WTC11 (cell line): Measurements from ENCODE around the gene MAPK9. TPM values are rescaled to one million over a fixed set of nuclear protein-coding genes. Genes with fewer than 3 reads are reported as not detected.

Experiments used
- ATAC-seq: fragments of 200-7000 bp; cut with Tn5 transposase; 2 replicates; pipeline ENCODE4 v1.10.0; 2021; ENCODE audit warnings: mild to moderate bottlenecking, moderate library complexity
- CTCF ChIA-PET: fragments of 300-600 bp; sonication (Branson Sonifier 250); formaldehyde crosslinking; loops from one replicate; lab custom pipeline; 2021; ENCODE audit warnings: antibody characterized with exemption; lab: Charles Lee
- POLR2A ChIA-PET: fragments of 350-600 bp; sonication (Branson Sonifier 250); formaldehyde crosslinking; loops from one replicate; lab custom pipeline; 2021; ENCODE audit warnings: antibody characterized with exemption; lab: Charles Lee
- DNase-seq: peaks from one replicate; pipeline ENCODE4 v3.0.0; 2021; ENCODE audit warnings: low spot score
- H3K27ac Mint-ChIP-seq: 2 replicates; pipeline ENCODE4 v1.8.0; 2021; ENCODE audit warnings: mixed read lengths
- H3K27me3 Mint-ChIP-seq: 2 replicates; pipeline ENCODE4 v1.8.0; 2021; ENCODE audit warnings: low read depth, mild to moderate bottlenecking, moderate library complexity, mixed read lengths
- H3K36me3 Mint-ChIP-seq: 2 replicates; pipeline ENCODE4 v1.8.0; 2021; ENCODE audit warnings: mixed read lengths
- H3K4me1 Mint-ChIP-seq: 2 replicates; pipeline ENCODE4 v1.8.0; 2022; ENCODE audit warnings: mixed read lengths
- H3K4me3 Mint-ChIP-seq: 2 replicates; pipeline ENCODE4 v1.8.0; 2021; ENCODE audit warnings: mild to moderate bottlenecking, moderate library complexity, mixed read lengths
- H3K9me3 Mint-ChIP-seq: 2 replicates; pipeline ENCODE4 v1.8.0; 2021; ENCODE audit warnings: mixed read lengths
- CTCF ChIP-seq: fragments of 200-600 bp; IDR thresholded peaks from 2 replicates; pipeline ENCODE4 v1.8.0; 2022; ENCODE audit warnings: antibody characterized with exemption
- E2F4 ChIP-seq: sonication (generic); formaldehyde crosslinking; IDR thresholded peaks from 2 replicates; pipeline ENCODE4 v1.8.1; 2022; ENCODE audit warnings: low read depth, mild to moderate bottlenecking, moderate library complexity, missing genetic modification reagents, borderline replicate concordance
- ELF4 ChIP-seq: sonication (generic); formaldehyde crosslinking; IDR thresholded peaks from 2 replicates; pipeline ENCODE4 v1.8.1; 2022; ENCODE audit warnings: low read depth, mild to moderate bottlenecking, moderate library complexity, missing genetic modification reagents
- ESRRA ChIP-seq: sonication (generic); formaldehyde crosslinking; IDR thresholded peaks from 2 replicates; pipeline ENCODE4 v1.8.1; 2022; ENCODE audit warnings: mild to moderate bottlenecking, missing genetic modification reagents, borderline replicate concordance
- GRHL2 ChIP-seq: fragments of 250-450 bp; sonication (Bioruptor Pico); IDR thresholded peaks from 2 replicates; pipeline ENCODE4 v1.8.0; 2022; ENCODE audit warnings: mild to moderate bottlenecking, moderate library complexity; ENCODE audit not compliant: insufficient replicate concordance, severe bottlenecking
- HMGXB4 ChIP-seq: sonication (generic); formaldehyde crosslinking; IDR thresholded peaks from 2 replicates; pipeline ENCODE4 v1.8.1; 2023; ENCODE audit warnings: mild to moderate bottlenecking, moderate library complexity, missing genetic modification reagents
- IRF2 ChIP-seq: sonication (generic); formaldehyde crosslinking; IDR thresholded peaks from 2 replicates; pipeline ENCODE4 v1.8.0; 2022; ENCODE audit warnings: low read depth, missing genetic modification reagents, borderline replicate concordance
- NFE2L1 ChIP-seq: sonication (generic); formaldehyde crosslinking; IDR thresholded peaks from 2 replicates; pipeline ENCODE4 v1.8.1; 2023; ENCODE audit warnings: missing genetic modification reagents
- NFYB ChIP-seq: sonication (generic); formaldehyde crosslinking; conservative IDR thresholded peaks from 2 replicates; pipeline ENCODE4 v1.8.0; 2022; ENCODE audit warnings: low read depth, missing genetic modification reagents
- NR1H2 ChIP-seq: sonication (generic); formaldehyde crosslinking; IDR thresholded peaks from 2 replicates; pipeline ENCODE4 v1.9.0; 2021; ENCODE audit warnings: mild to moderate bottlenecking, moderate library complexity, missing genetic modification reagents
- NR3C1 ChIP-seq: sonication (generic); formaldehyde crosslinking; conservative IDR thresholded peaks from 2 replicates; pipeline ENCODE4 v1.8.1; 2023; ENCODE audit warnings: low read depth, mild to moderate bottlenecking, missing genetic modification reagents
- OVOL2 ChIP-seq: fragments of 250-450 bp; sonication (Bioruptor Pico); IDR thresholded peaks from 2 replicates; pipeline ENCODE4 v1.9.0; 2021; ENCODE audit warnings: mild to moderate bottlenecking, borderline replicate concordance
- PRRX2 ChIP-seq: fragments of 250-450 bp; sonication (Bioruptor Pico); IDR thresholded peaks from 2 replicates; pipeline ENCODE4 v1.8.0; 2021; ENCODE audit warnings: mild to moderate bottlenecking
- RELA ChIP-seq: sonication (generic); formaldehyde crosslinking; IDR thresholded peaks from 2 replicates; pipeline ENCODE4 v1.8.1; 2022; ENCODE audit warnings: missing genetic modification reagents, mild to moderate bottlenecking, borderline replicate concordance
- RORB ChIP-seq: fragments of 250-450 bp; sonication (Bioruptor Pico); IDR thresholded peaks from 2 replicates; pipeline ENCODE4 v1.9.0; 2021; ENCODE audit warnings: mild to moderate bottlenecking
- TCF7 ChIP-seq: sonication (generic); formaldehyde crosslinking; IDR thresholded peaks from 2 replicates; pipeline ENCODE4 v1.8.0; 2022; ENCODE audit warnings: mild to moderate bottlenecking, low read depth, missing genetic modification reagents, moderate library complexity
- ZBTB21 ChIP-seq: sonication (generic); formaldehyde crosslinking; IDR thresholded peaks from 2 replicates; pipeline ENCODE4 v1.8.1; 2023; ENCODE audit warnings: mild to moderate bottlenecking, missing genetic modification reagents, borderline replicate concordance
- ZNF219 ChIP-seq: sonication (generic); formaldehyde crosslinking; IDR thresholded peaks from 2 replicates; pipeline ENCODE4 v1.8.0; 2023; ENCODE audit warnings: missing genetic modification reagents, mild to moderate bottlenecking, borderline replicate concordance
- total RNA-seq: library from RNA; stranded (reverse); gene quantifications from 3 replicates; pipeline ENCODE4 v1.2.3, GENCODE V29; 2021
- TF ChIP-seq, protein P1 (sequence below): sonication (generic); formaldehyde crosslinking; IDR thresholded peaks from 2 replicates; pipeline ENCODE4 v1.8.1; 2023; ENCODE audit warnings: mild to moderate bottlenecking, missing genetic modification reagents, moderate library complexity
- TF ChIP-seq, protein P2 (sequence below): sonication (generic); formaldehyde crosslinking; IDR thresholded peaks from 2 replicates; pipeline ENCODE4 v1.8.1; 2022; ENCODE audit warnings: mild to moderate bottlenecking, moderate library complexity, missing genetic modification reagents
- TF ChIP-seq, protein P3 (sequence below): sonication (generic); formaldehyde crosslinking; IDR thresholded peaks from 2 replicates; pipeline ENCODE4 v1.8.1; 2023; ENCODE audit warnings: mild to moderate bottlenecking, missing genetic modification reagents, moderate library complexity
- TF ChIP-seq, protein P4 (sequence below): fragments of 250-450 bp; sonication (Bioruptor Pico); conservative IDR thresholded peaks from 2 replicates; pipeline ENCODE4 v1.9.0; 2021; ENCODE audit warnings: mild to moderate bottlenecking

Gene MAPK9
- total RNA-seq, 1 experiment from 2014 or later, result 42.9 TPM

DNA sequence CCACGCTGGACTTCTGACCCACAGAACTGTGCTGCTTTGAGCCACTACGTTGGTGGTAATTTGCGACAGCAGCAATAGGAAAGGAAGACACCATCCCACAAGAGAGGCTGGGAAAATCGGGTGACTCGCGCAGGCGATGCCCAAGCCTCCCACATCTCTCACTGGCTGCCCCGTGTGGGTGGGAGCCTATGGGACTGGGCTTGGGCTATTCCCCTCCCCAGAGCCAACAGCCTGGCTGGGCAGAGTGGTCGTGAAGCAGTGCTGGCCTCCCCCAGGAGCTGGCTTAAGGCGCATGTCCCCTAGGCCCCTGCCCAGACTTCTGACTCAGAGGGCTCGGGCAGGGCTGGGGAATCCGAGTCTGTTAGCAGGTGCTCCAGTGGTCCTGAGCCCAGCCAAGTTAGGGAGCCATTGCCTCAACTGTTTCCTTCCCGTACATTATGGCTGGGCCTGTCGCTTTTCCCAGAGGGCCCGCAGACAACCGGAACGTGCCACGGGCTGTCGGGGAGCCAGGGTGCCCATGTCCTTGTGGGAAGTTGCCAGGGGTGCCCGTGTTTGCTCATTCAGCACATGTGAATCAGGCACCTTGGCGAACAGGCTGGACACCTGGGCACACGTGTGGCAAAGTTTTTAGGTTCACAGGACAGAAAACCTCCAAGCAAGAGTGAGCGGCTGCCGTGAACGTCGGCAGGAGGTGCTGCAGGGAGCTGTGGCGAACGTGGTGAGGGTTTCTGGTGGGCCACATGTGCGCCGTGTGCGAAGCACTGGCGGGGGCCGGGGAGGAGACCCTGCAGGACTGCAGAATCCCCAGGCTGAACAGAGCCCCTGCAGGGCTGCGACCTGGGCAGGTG, 75.9 kb downstream of the MAPK9 start:
- peaks cover 32% of the 10 kb centered on the region for H3K9me3 Mint-ChIP-seq
- ATAC-seq (no peak), DNase-seq (no peak)
- TF ChIP-seq E2F4 (CRISPR knock-in tag) (no peak), RORB (no peak), NFYB (CRISPR knock-in tag) (no peak)
- TF ChIP-seq, protein P1, sequence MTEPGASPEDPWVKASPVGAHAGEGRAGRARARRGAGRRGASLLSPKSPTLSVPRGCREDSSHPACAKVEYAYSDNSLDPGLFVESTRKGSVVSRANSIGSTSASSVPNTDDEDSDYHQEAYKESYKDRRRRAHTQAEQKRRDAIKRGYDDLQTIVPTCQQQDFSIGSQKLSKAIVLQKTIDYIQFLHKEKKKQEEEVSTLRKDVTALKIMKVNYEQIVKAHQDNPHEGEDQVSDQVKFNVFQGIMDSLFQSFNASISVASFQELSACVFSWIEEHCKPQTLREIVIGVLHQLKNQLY (CRISPR knock-in tag), result no peak
- TF ChIP-seq, protein P2, sequence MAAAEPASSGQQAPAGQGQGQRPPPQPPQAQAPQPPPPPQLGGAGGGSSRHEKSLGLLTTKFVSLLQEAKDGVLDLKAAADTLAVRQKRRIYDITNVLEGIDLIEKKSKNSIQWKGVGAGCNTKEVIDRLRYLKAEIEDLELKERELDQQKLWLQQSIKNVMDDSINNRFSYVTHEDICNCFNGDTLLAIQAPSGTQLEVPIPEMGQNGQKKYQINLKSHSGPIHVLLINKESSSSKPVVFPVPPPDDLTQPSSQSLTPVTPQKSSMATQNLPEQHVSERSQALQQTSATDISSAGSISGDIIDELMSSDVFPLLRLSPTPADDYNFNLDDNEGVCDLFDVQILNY (CRISPR knock-in tag), result no peak
- TF ChIP-seq, protein P3, sequence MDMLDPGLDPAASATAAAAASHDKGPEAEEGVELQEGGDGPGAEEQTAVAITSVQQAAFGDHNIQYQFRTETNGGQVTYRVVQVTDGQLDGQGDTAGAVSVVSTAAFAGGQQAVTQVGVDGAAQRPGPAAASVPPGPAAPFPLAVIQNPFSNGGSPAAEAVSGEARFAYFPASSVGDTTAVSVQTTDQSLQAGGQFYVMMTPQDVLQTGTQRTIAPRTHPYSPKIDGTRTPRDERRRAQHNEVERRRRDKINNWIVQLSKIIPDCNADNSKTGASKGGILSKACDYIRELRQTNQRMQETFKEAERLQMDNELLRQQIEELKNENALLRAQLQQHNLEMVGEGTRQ, result no peak
- ChIA-PET POLR2A (no interaction called here), CTCF (no interaction called here)
- no peak overlapping the region for H3K27ac Mint-ChIP-seq
- no peak overlapping the region for H3K4me3 Mint-ChIP-seq
- peaks cover 7% of the 10 kb centered on the region; the same call in 1 of the 2 replicates for H3K27me3 Mint-ChIP-seq
- H3K4me1 Mint-ChIP-seq, result no peaks in the 10 kb centered on the region
- H3K36me3 Mint-ChIP-seq, result peaks cover 7% of the 10 kb centered on the region; the same call in 1 of the 2 replicates

GRCh38 chr5:180214870-180215770, 76.8 kb downstream of the MAPK9 start:
- Mint-ChIP-seq H3K27me3 (peaks cover 15% of the 10 kb centered on the region), H3K4me1 (no peaks in the 10 kb centered on the region), H3K9me3 (peaks cover 28% of the 10 kb centered on the region), H3K27ac (no peak overlapping the region), H3K4me3 (no peak overlapping the region), H3K36me3 (peaks cover 7% of the 10 kb centered on the region; the same call in 1 of the 2 replicates)
- ChIA-PET CTCF (no interaction called here), POLR2A (no interaction called here)
- no peak for ATAC-seq
- no peak for DNase-seq
- TF ChIP-seq OVOL2 (CRISPR knock-in tag) (no peak), ELF4 (CRISPR knock-in tag) (no peak), NR1H2 (CRISPR knock-in tag) (no peak), CTCF (no peak), TCF7 (CRISPR knock-in tag) (no peak), IRF2 (no peak), GRHL2 (CRISPR knock-in tag) (no peak), RELA (CRISPR knock-in tag) (no peak), NFE2L1 (CRISPR knock-in tag) (no peak), NR3C1 (CRISPR knock-in tag) (no peak), PRRX2 (CRISPR knock-in tag) (no peak), ZNF219 (CRISPR knock-in tag) (no peak), ZBTB21 (CRISPR knock-in tag) (no peak), HMGXB4 (no peak), ESRRA (no peak)
- TF ChIP-seq, protein P4, sequence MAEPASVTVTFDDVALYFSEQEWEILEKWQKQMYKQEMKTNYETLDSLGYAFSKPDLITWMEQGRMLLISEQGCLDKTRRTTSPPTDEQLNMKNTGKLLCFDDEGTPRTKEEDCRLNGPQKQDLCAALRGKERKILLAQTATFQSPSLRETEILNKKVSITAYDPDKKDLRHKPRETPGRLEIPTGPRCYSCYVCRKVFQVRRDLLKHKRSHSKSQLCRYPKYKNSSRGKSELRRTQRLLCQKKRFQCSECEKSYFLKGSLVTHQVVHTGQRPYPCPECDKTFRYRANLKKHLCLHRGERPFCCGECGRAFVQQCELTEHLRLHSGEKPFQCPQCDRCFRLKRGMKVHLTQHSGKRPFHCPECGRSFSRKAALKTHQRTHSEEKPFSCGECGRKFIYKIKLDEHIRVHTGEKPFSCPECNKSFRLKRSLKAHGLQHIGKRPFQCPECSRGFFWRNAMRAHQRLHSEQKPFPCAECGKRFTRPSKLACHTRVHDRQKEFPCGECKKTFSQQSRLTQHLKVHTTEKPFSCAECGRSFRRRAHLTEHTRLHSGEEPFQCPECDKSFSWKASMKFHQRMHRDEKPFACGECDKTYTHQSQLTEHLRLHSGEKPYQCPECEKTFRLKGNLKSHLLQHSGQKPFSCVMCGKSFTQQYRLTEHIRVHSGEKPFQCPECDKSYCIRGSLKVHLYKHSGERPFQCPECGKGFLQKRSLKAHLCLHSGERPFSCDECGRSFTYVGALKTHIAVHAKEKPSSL (CRISPR knock-in tag), result no peak
